ENCODE measurements around the gene HRK.
A peak's percentile ranks its signal among the peaks of the same experiment; 100 is the strongest.

Gene HRK

DNA sequence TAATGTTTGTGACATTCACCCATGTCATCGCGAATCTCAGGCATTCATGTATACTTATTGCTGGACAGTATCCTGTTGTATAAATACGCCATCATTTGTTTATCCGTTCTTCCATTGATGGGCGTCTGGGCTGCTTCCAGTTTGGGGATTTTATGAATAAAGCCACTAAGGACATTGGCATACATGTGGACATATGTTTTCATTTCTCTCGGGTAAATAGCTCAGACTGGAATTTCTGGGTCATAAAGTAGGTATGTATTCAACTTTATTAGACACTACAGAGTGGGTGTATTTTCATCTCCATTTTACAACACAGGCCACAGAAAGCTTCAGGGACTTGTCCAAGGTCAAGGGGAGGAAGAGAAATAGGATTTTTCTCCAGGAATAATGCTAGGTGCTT lies 48.9 kb downstream of the HRK start:
- no peaks in the 10 kb centered on the region for H3K4me1 ChIP-seq (ENCODE audit: control insufficient read depth in 2 of 2, insufficient read depth in 1 of 2, low read depth in 1 of 2, low read length in 2 of 2)
- no peak overlapping the region for H2AK5ac ChIP-seq (ENCODE audit: low read depth, low read length)
- no peak overlapping the region for H3K4me2 ChIP-seq (ENCODE audit: insufficient read depth, low read length, poor library complexity, severe bottlenecking)
- H2BK5ac ChIP-seq (ENCODE audit: low read length): no peak overlapping the region
- H3K9ac ChIP-seq (ENCODE audit: low read depth, low read length, poor library complexity): no peak overlapping the region
- H2BK12ac ChIP-seq (ENCODE audit: low read length): no peak overlapping the region
- H2BK120ac ChIP-seq (ENCODE audit: low read depth, low read length): no peak overlapping the region
- no peaks in the 10 kb centered on the region for H3K27me3 ChIP-seq (ENCODE audit: control insufficient read depth in 3 of 3, insufficient read depth in 3 of 3, low read depth in 1 of 3, low read length in 3 of 3)
- H3K18ac ChIP-seq (ENCODE audit: low read length): no peak overlapping the region
- peaks cover 15 to 24% of the 10 kb centered on the region in 2 donors for H3K36me3 ChIP-seq (replicated peaks in 1 of 2; ENCODE audit: control insufficient read depth in 2 of 2, insufficient read depth in 2 of 2, low read length in 2 of 2)
- no CpG with 5 or more reads among the region's 6 CpGs for WGBS, 2 donors (ENCODE audit: extremely low coverage in 2 of 2, insufficient read length in 2 of 2, insufficient replicate concordance in 1 of 2)
- no peaks in the 10 kb centered on the region for H3K9me3 ChIP-seq (replicated peaks in 1 of 2; ENCODE audit: control insufficient read depth in 2 of 2, insufficient read depth in 1 of 2, low read depth in 1 of 2, low read length in 2 of 2)
- H2BK15ac ChIP-seq (ENCODE audit: low read length): no peak overlapping the region
- H3K4ac ChIP-seq (ENCODE audit: low read length): no peak overlapping the region
- H3K23ac ChIP-seq (ENCODE audit: low read depth, low read length, poor library complexity): no peak overlapping the region
- DNase-seq (ENCODE audit: low spot score): no peak
- H4K91ac ChIP-seq (ENCODE audit: low read depth, low read length, poor library complexity): no peak overlapping the region
- no peak overlapping the region for H2AFZ ChIP-seq (ENCODE audit: low read length)
- no peak overlapping the region for H3K27ac ChIP-seq (replicated peaks; ENCODE audit: low read length)
- no peak overlapping the region for H4K8ac ChIP-seq (ENCODE audit: low read depth, low read length)
- no peak overlapping the region for H3K14ac ChIP-seq (ENCODE audit: low read length)
- no peak overlapping the region for H3K4me3 ChIP-seq (ENCODE audit: low read length in 2 of 2)
- H3K79me1 ChIP-seq (ENCODE audit: low read depth, low read length): no peaks in the 10 kb centered on the region

DNA sequence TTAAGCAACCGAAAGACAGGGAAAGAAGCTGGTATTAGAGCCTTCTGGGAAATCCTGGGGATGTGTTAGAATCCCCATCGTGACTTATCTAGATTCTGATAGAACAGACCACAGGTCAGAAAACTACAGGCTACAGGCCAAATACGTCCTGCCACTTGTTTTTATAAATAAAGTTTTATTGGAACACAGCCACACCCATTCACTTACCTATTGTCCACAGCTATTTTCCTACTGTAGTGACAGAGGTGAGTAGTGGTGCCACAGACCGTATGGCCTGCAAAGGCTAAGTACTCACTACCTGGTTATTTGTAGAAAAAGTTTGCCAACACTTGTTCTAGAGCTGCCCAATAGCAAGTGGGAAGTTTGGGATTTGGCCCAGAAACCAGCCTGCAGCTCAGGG lies 53.8 kb downstream of the HRK start:
- H2BK120ac ChIP-seq (ENCODE audit: low read depth, low read length): no peak overlapping the region
- H3K4ac ChIP-seq (ENCODE audit: low read length): no peak overlapping the region
- H3K36me3 ChIP-seq (replicated peaks in 1 of 2; ENCODE audit: control insufficient read depth in 2 of 2, insufficient read depth in 2 of 2, low read length in 2 of 2): peaks cover 8 to 15% of the 10 kb centered on the region in 2 donors
- no peak overlapping the region for H2BK15ac ChIP-seq (ENCODE audit: low read length)
- no peaks in the 10 kb centered on the region for H3K27me3 ChIP-seq (ENCODE audit: control insufficient read depth in 3 of 3, insufficient read depth in 3 of 3, low read depth in 1 of 3, low read length in 3 of 3)
- H2AFZ ChIP-seq (ENCODE audit: low read length): no peak overlapping the region
- H3K4me2 ChIP-seq (ENCODE audit: insufficient read depth, low read length, poor library complexity, severe bottlenecking): no peak overlapping the region
- H2BK12ac ChIP-seq (ENCODE audit: low read length): no peak overlapping the region
- H2AK5ac ChIP-seq (ENCODE audit: low read depth, low read length): no peak overlapping the region
- no peak overlapping the region for H3K4me3 ChIP-seq (ENCODE audit: low read length in 2 of 2)
- H4K91ac ChIP-seq (ENCODE audit: low read depth, low read length, poor library complexity): no peak overlapping the region
- no CpG with 5 or more reads among the region's 4 CpGs for WGBS, 2 donors (ENCODE audit: extremely low coverage in 2 of 2, insufficient read length in 2 of 2, insufficient replicate concordance in 1 of 2)
- no peaks in the 10 kb centered on the region for H3K79me1 ChIP-seq (ENCODE audit: low read depth, low read length)
- no peak overlapping the region for H3K18ac ChIP-seq (ENCODE audit: low read length)
- no peak overlapping the region for H4K8ac ChIP-seq (ENCODE audit: low read depth, low read length)
- H2BK5ac ChIP-seq (ENCODE audit: low read length): no peak overlapping the region
- no peak overlapping the region for H3K23ac ChIP-seq (ENCODE audit: low read depth, low read length, poor library complexity)
- H3K14ac ChIP-seq (ENCODE audit: low read length): no peak overlapping the region
- H3K9me3 ChIP-seq (replicated peaks in 1 of 2; ENCODE audit: control insufficient read depth in 2 of 2, insufficient read depth in 1 of 2, low read depth in 1 of 2, low read length in 2 of 2): peaks cover 0 to 3% of the 10 kb centered on the region in 2 donors
- H3K4me1 ChIP-seq (ENCODE audit: control insufficient read depth in 2 of 2, insufficient read depth in 1 of 2, low read depth in 1 of 2, low read length in 2 of 2): no peaks in the 10 kb centered on the region
- no peak overlapping the region for H3K27ac ChIP-seq (replicated peaks; ENCODE audit: low read length)
- H3K9ac ChIP-seq (ENCODE audit: low read depth, low read length, poor library complexity): no peak overlapping the region
- DNase-seq (ENCODE audit: low spot score): no peak

GRCh38 chr12:116821291-116821690 lies 60.0 kb downstream of the HRK start:
- Histone ChIP-seq H2BK120ac (ENCODE audit: low read depth, low read length) (no peak overlapping the region), H3K4ac (ENCODE audit: low read length) (no peak overlapping the region), H3K18ac (ENCODE audit: low read length) (no peak overlapping the region), H3K9ac (ENCODE audit: low read depth, low read length, poor library complexity) (no peak overlapping the region), H3K14ac (ENCODE audit: low read length) (no peak overlapping the region), H3K27ac (replicated peaks; ENCODE audit: low read length) (no peak overlapping the region), H3K79me1 (ENCODE audit: low read depth, low read length) (peaks cover 2% of the 10 kb centered on the region), H2BK12ac (ENCODE audit: low read length) (no peak overlapping the region), H3K4me1 (ENCODE audit: control insufficient read depth in 2 of 2, insufficient read depth in 1 of 2, low read depth in 1 of 2, low read length in 2 of 2) (peaks cover 6 to 7% of the 10 kb centered on the region in 2 donors), H2AFZ (ENCODE audit: low read length) (no peak overlapping the region), H3K23ac (ENCODE audit: low read depth, low read length, poor library complexity) (no peak overlapping the region), H2BK15ac (ENCODE audit: low read length) (no peak overlapping the region), H3K27me3 (ENCODE audit: control insufficient read depth in 3 of 3, insufficient read depth in 3 of 3, low read depth in 1 of 3, low read length in 3 of 3) (no peaks in the 10 kb centered on the region), H4K8ac (ENCODE audit: low read depth, low read length) (no peak overlapping the region), H4K91ac (ENCODE audit: low read depth, low read length, poor library complexity) (no peak overlapping the region), H3K9me3 (replicated peaks in 1 of 2; ENCODE audit: control insufficient read depth in 2 of 2, insufficient read depth in 1 of 2, low read depth in 1 of 2, low read length in 2 of 2) (peaks cover 0 to 3% of the 10 kb centered on the region in 2 donors), H2AK5ac (ENCODE audit: low read depth, low read length) (no peak overlapping the region), H3K36me3 (replicated peaks in 1 of 2; ENCODE audit: control insufficient read depth in 2 of 2, insufficient read depth in 2 of 2, low read length in 2 of 2) (peaks cover 11 to 21% of the 10 kb centered on the region in 2 donors), H3K4me2 (ENCODE audit: insufficient read depth, low read length, poor library complexity, severe bottlenecking) (no peak overlapping the region), H3K4me3 (ENCODE audit: low read length in 2 of 2) (peak overlapping the region in 1 of 2 donors; percentile 10), H2BK5ac (ENCODE audit: low read length) (no peak overlapping the region)
- no peak for DNase-seq (ENCODE audit: low spot score)
- WGBS, 2 donors (ENCODE audit: extremely low coverage in 2 of 2, insufficient read length in 2 of 2, insufficient replicate concordance in 1 of 2): no CpG with 5 or more reads among the region's 8 CpGs

GRCh38 chr12:116820064-116820656 lies 61.1 kb downstream of the HRK start:
- no peak overlapping the region for H3K23ac ChIP-seq (ENCODE audit: low read depth, low read length, poor library complexity)
- H3K4me2 ChIP-seq (ENCODE audit: insufficient read depth, low read length, poor library complexity, severe bottlenecking): no peak overlapping the region
- H3K9me3 ChIP-seq (replicated peaks in 1 of 2; ENCODE audit: control insufficient read depth in 2 of 2, insufficient read depth in 1 of 2, low read depth in 1 of 2, low read length in 2 of 2): peaks cover 0 to 3% of the 10 kb centered on the region in 2 donors
- no peak overlapping the region for H3K18ac ChIP-seq (ENCODE audit: low read length)
- no peak for DNase-seq (ENCODE audit: low spot score)
- H3K4me1 ChIP-seq (ENCODE audit: control insufficient read depth in 2 of 2, insufficient read depth in 1 of 2, low read depth in 1 of 2, low read length in 2 of 2): peaks cover 6 to 7% of the 10 kb centered on the region in 2 donors
- no peak overlapping the region for H3K4ac ChIP-seq (ENCODE audit: low read length)
- peak overlapping the region; percentile 68 for H4K8ac ChIP-seq (ENCODE audit: low read depth, low read length)
- H2BK15ac ChIP-seq (ENCODE audit: low read length): no peak overlapping the region
- H3K79me1 ChIP-seq (ENCODE audit: low read depth, low read length): peaks cover 2% of the 10 kb centered on the region
- H3K4me3 ChIP-seq (ENCODE audit: low read length in 2 of 2): no peak overlapping the region
- H3K14ac ChIP-seq (ENCODE audit: low read length): no peak overlapping the region
- no peak overlapping the region for H2BK5ac ChIP-seq (ENCODE audit: low read length)
- H4K91ac ChIP-seq (ENCODE audit: low read depth, low read length, poor library complexity): no peak overlapping the region
- no peak overlapping the region for H2AK5ac ChIP-seq (ENCODE audit: low read depth, low read length)
- WGBS, 2 donors (ENCODE audit: extremely low coverage in 2 of 2, insufficient read length in 2 of 2, insufficient replicate concordance in 1 of 2): no CpG with 5 or more reads among the region's 10 CpGs
- H3K27ac ChIP-seq (replicated peaks; ENCODE audit: low read length): no peak overlapping the region
- H2AFZ ChIP-seq (ENCODE audit: low read length): no peak overlapping the region
- H3K9ac ChIP-seq (ENCODE audit: low read depth, low read length, poor library complexity): no peak overlapping the region
- H3K36me3 ChIP-seq (replicated peaks in 1 of 2; ENCODE audit: control insufficient read depth in 2 of 2, insufficient read depth in 2 of 2, low read length in 2 of 2): peaks cover 8 to 15% of the 10 kb centered on the region in 2 donors
- H2BK120ac ChIP-seq (ENCODE audit: low read depth, low read length): no peak overlapping the region
- no peaks in the 10 kb centered on the region for H3K27me3 ChIP-seq (ENCODE audit: control insufficient read depth in 3 of 3, insufficient read depth in 3 of 3, low read depth in 1 of 3, low read length in 3 of 3)
- no peak overlapping the region for H2BK12ac ChIP-seq (ENCODE audit: low read length)
